Ishikawa (cell line): ENCODE measurements around the gene ARRDC5.
A peak's percentile ranks its signal among the peaks of the same experiment; 100 is the strongest.

Source experiments
- CEBPB ChIP-seq: IDR thresholded peaks from 2 replicates; pipeline ENCODE4 v1.6.1; 2012
- CREB1 ChIP-seq: IDR thresholded peaks from 2 replicates; pipeline ENCODE4 v1.6.1; 2012; ENCODE audit warnings: low read depth
- EGR1 ChIP-seq: IDR thresholded peaks from 2 replicates; pipeline ENCODE4 v1.6.1; 2012
- EP300 ChIP-seq: IDR thresholded peaks from 2 replicates; pipeline ENCODE4 v1.6.1; 2012; ENCODE audit warnings: borderline replicate concordance
- FOXM1 ChIP-seq: IDR thresholded peaks from 2 replicates; pipeline ENCODE4 v1.6.1; 2012; ENCODE audit warnings: low read depth, borderline replicate concordance
- MAX ChIP-seq: IDR thresholded peaks from 2 replicates; pipeline ENCODE4 v1.6.1; 2012
- NFIC ChIP-seq: IDR thresholded peaks from 2 replicates; pipeline ENCODE4 v1.6.1; 2012
- RAD21 ChIP-seq: IDR thresholded peaks from 2 replicates; pipeline ENCODE4 v1.6.1; 2012; ENCODE audit warnings: low read depth
- REST ChIP-seq: IDR thresholded peaks from 2 replicates; pipeline ENCODE4 v1.6.1; 2012; ENCODE audit warnings: low read depth, mild to moderate bottlenecking
- TAF1 ChIP-seq: IDR thresholded peaks from 2 replicates; pipeline ENCODE4 v1.6.1; 2012; ENCODE audit warnings: low read depth, mild to moderate bottlenecking
- TCF12 ChIP-seq: IDR thresholded peaks from 2 replicates; pipeline ENCODE4 v1.6.1; 2012; ENCODE audit warnings: low read depth
- TEAD4 ChIP-seq: IDR thresholded peaks from 2 replicates; pipeline ENCODE4 v1.6.1; 2012
- USF1 ChIP-seq: IDR thresholded peaks from 2 replicates; pipeline ENCODE4 v1.6.1; 2012
- YY1 ChIP-seq: IDR thresholded peaks from 2 replicates; pipeline ENCODE4 v1.6.1; 2012; ENCODE audit warnings: low read depth
- ZBTB7A ChIP-seq: IDR thresholded peaks from 2 replicates; pipeline ENCODE4 v1.6.1; 2012; ENCODE audit warnings: low read depth

Gene ARRDC5

GRCh38 chr19:4851551-4852290 is 51.0 kb downstream of the ARRDC5 start:
- TF ChIP-seq ZBTB7A, result 0 out of 2 replicates have a peak, but pooled peaks have one; percentile 40
- no peak for TF ChIP-seq MAX
- peak; percentile 64 for TF ChIP-seq RAD21
- TF ChIP-seq USF1, result no peak
- TF ChIP-seq REST, result no peak
- TF ChIP-seq YY1, result no peak
- no peak for TF ChIP-seq EGR1
- no peak for TF ChIP-seq FOXM1

GRCh38 chr19:4849019-4849418 is 53.7 kb downstream of the ARRDC5 start:
- TF ChIP-seq TCF12, result no peak
- no peak for TF ChIP-seq FOXM1
- TF ChIP-seq MAX, result no peak
- TF ChIP-seq NFIC, result no peak
- no peak for TF ChIP-seq YY1
- TF ChIP-seq TAF1, result no peak
- no peak for TF ChIP-seq CREB1
- TF ChIP-seq EGR1, result no peak
- TF ChIP-seq ZBTB7A, result no peak
- no peak for TF ChIP-seq EP300
- no peak for TF ChIP-seq RAD21
- no peak for TF ChIP-seq USF1
- TF ChIP-seq CEBPB, result no peak
- TF ChIP-seq REST, result no peak
- TF ChIP-seq TEAD4, result no peak

- TF ChIP-seq TEAD4 (no peak), FOXM1 (no peak), EGR1 (no peak), TAF1 (no peak), REST (no peak), YY1 (no peak), CEBPB (no peak), NFIC (no peak)
These were observed 55.3 kb downstream of the ARRDC5 start for GRCh38 chr19:4847190-4847973.

DNA sequence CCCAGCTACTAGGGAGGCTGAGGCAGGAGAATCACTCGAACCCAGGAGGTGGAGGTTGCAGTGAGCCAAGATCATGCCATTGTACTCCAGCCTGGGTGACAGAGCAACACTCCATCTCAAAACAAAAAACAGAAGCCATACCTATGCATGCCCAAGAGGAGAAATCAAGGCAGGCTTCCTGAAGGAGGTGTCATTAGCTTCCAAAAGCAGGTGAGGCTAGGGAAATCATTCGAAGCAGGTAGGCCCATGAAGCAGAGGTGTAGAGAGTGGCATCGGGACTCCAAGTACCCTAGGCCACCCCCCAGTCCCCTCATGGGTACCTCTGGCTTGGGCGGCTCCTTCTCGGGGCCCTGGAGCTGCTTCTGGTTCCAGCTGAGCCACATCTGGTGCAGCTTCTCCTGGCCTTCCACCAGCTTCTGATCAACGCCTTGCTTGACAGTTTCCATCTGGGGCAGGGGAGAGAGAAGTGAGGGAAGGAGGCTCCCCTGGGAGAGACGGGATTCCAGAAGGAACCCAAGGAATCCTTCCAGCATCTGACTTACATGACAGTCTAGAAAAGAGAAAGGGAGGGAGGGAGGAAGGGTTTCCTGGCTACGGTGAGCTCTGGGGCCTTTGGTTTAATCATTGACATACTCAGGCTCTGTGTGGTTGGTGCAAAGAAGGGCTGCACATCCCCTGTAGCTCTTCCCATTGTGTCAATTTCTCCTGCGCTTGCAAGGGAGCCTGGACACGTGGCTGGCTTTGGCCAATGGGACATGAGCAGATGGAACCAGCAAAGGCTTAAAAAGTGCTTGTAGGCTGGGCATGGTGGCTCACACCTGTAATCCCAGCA is 58.1 kb downstream of the ARRDC5 start:
- TF ChIP-seq REST (no peak), EP300 (no peak), YY1 (no peak), TEAD4 (no peak), USF1 (no peak), MAX (no peak), CEBPB (no peak), FOXM1 (no peak), TCF12 (no peak), RAD21 (no peak), TAF1 (no peak), NFIC (no peak), ZBTB7A (no peak), EGR1 (no peak), CREB1 (no peak)
